Esophagus muscularis mucosa (tissue), 4 donors: ENCODE measurements around the gene STX17. TPM values are rescaled to one million over a fixed set of nuclear protein-coding genes. Genes with fewer than 3 reads are reported as not detected.

ENCODE experiments used
- DNase-seq: peaks from one replicate; pipeline ENCODE4 v3.0.0-alpha.2; 2017; ENCODE audit errors: extremely low spot score
- H3K27ac ChIP-seq, 4 donors: fragments of 200-600 bp; sonication (generic); replicated peaks in 1 of 4; 1 replicate in 3 of 4; 2 replicates in 1 of 4; pipeline ENCODE4 v1.5.1; 2016 to 2019; ENCODE audit warnings: mild to moderate bottlenecking in 1 of 4
- H3K27me3 ChIP-seq, 4 donors: fragments of 200-600 bp; sonication (generic); one replicate each; pipeline versions ENCODE4 v1.5.1 to v1.6.0; 2016 to 2019
- H3K36me3 ChIP-seq, 4 donors: fragments of 200-600 bp; sonication (generic); one replicate each; pipeline ENCODE4 v1.5.1; 2016 to 2019
- H3K4me1 ChIP-seq, 4 donors: fragments of 200-600 bp; sonication (generic); one replicate each; pipeline ENCODE4 v1.5.1; 2016 to 2019
- H3K4me3 ChIP-seq, 4 donors: fragments of 200-600 bp; sonication (generic); 1 replicate in 2 of 4; 2 replicates in 2 of 4; pipeline ENCODE4 v1.5.1; 2016 to 2019; ENCODE audit warnings: mild to moderate bottlenecking in 4 of 4, moderate library complexity in 1 of 4
- H3K9me3 ChIP-seq, 4 donors: fragments of 200-600 bp; sonication (generic); 1 replicate in 3 of 4; 2 replicates in 1 of 4; pipeline ENCODE4 v1.5.1; 2016 to 2019
- CTCF ChIP-seq, 3 experiments: fragments of 200-600 bp in 2 of 3; fragments of 450-650 bp in 1 of 3; sonication (generic) in 2 of 3; IDR thresholded peaks; one replicate each; pipeline ENCODE4 v1.5.1; 2017 to 2019; ENCODE audit warnings: antibody characterized with exemption in 3 of 3, mild to moderate bottlenecking in 2 of 3, moderate library complexity in 1 of 3
- EP300 ChIP-seq: sonication (generic); formaldehyde crosslinking; IDR thresholded peaks from one replicate; pipeline ENCODE4 v1.6.1; 2017; ENCODE audit warnings: antibody characterized with exemption
- POLR2A ChIP-seq: fragments of 450-650 bp; IDR thresholded peaks from one replicate; pipeline ENCODE4 v1.6.1; 2017; ENCODE audit warnings: antibody characterized with exemption, moderate library complexity, mild to moderate bottlenecking, low read depth
- POLR2AphosphoS5 ChIP-seq, 2 donors: sonication (generic); formaldehyde crosslinking; IDR thresholded peaks; one replicate each; pipeline ENCODE4 v1.6.1; 2017; ENCODE audit warnings: antibody characterized with exemption in 2 of 2
- WGBS: methylation state at CpG from one replicate; pipeline ENCODE4 v1.1.5; 2018; 5-methylcytosine and 5-hydroxymethylcytosine counted together
- intact Hi-C: fragments of 100-400 bp; cut with DNase I; formaldehyde crosslinking; loops from one replicate; pipeline ENCODE4 v1.15.1; 2023
- total RNA-seq, 4 donors: library from RNA; depleted of rRNA; stranded (reverse); fragments of >200 nt; gene quantifications; one replicate each; pipeline versions ENCODE4 v1.1.0 to v1.2.1, GENCODE V29; 2016

Gene STX17
- total RNA-seq, 4 donors from 2014 or later: 29.3 to 46.7 (median 38.4) TPM

- Histone ChIP-seq H3K9me3 (no peaks in the 10 kb centered on the region), H3K4me3 (no peak overlapping the region), H3K4me1 (peaks cover 6 to 22% (median 18%) of the 10 kb centered on the region in 4 donors), H3K27me3 (no peaks in the 10 kb centered on the region), H3K27ac (no peak overlapping the region), H3K36me3 (peaks cover 0 to 29% (median 23%) of the 10 kb centered on the region in 4 donors)
- DNase-seq: no peak
- 96% methylated on average over 7 of the region's 7 CpGs for WGBS
- TF ChIP-seq EP300 (no peak), CTCF (IDR thresholded peaks at IDR 0.05) (no peak), POLR2A (no peak), POLR2AphosphoS5 (IDR thresholded peaks at IDR 0.05) (no peak)
- intact Hi-C loops: no loop called here
Measured at GRCh38 chr9:99911600-99911999, 5.1 kb downstream of the STX17 start.

GRCh38 chr9:99916650-99917049 is 10.2 kb downstream of the STX17 start:
- TF ChIP-seq POLR2A (no peak), EP300 (no peak), POLR2AphosphoS5 (IDR thresholded peaks at IDR 0.05) (no peak), CTCF (IDR thresholded peaks at IDR 0.05) (no peak)
- H3K27ac ChIP-seq: no peak overlapping the region
- DNase-seq: no peak
- H3K27me3 ChIP-seq: no peaks in the 10 kb centered on the region
- 92% methylated on average over 1 of the region's 1 CpG for WGBS
- peaks cover 0 to 60% (median 42%) of the 10 kb centered on the region in 4 donors for H3K36me3 ChIP-seq
- intact Hi-C loops: no loop called here
- H3K4me3 ChIP-seq: no peak overlapping the region
- no peaks in the 10 kb centered on the region for H3K4me1 ChIP-seq
- H3K9me3 ChIP-seq: no peaks in the 10 kb centered on the region

- WGBS: 97% methylated on average over 3 of the region's 3 CpGs
- no peak overlapping the region for H3K27ac ChIP-seq
- no peaks in the 10 kb centered on the region for H3K4me1 ChIP-seq
- intact Hi-C loops: no loop called here
- H3K36me3 ChIP-seq: peaks cover 0 to 71% (median 51%) of the 10 kb centered on the region in 4 donors
- no peak for DNase-seq
- no peaks in the 10 kb centered on the region for H3K27me3 ChIP-seq
- no peak overlapping the region for H3K4me3 ChIP-seq
- no peak for TF ChIP-seq CTCF (IDR thresholded peaks at IDR 0.05)
- TF ChIP-seq EP300: no peak
- H3K9me3 ChIP-seq: no peaks in the 10 kb centered on the region
Measured at GRCh38 chr9:99918134-99918533, 11.7 kb downstream of the STX17 start.

GRCh38 chr9:99919930-99920329 is 13.5 kb downstream of the STX17 start:
- intact Hi-C loops: no loop called here
- TF ChIP-seq POLR2AphosphoS5 (IDR thresholded peaks at IDR 0.05) (no peak), EP300 (no peak), POLR2A (no peak), CTCF (IDR thresholded peaks at IDR 0.05) (no peak)
- Histone ChIP-seq H3K27ac (no peak overlapping the region), H3K27me3 (no peaks in the 10 kb centered on the region), H3K36me3 (peaks cover 0 to 80% (median 59%) of the 10 kb centered on the region in 4 donors), H3K9me3 (no peaks in the 10 kb centered on the region), H3K4me3 (no peak overlapping the region), H3K4me1 (no peaks in the 10 kb centered on the region)
- no peak for DNase-seq
- WGBS: 78% methylated on average over 2 of the region's 2 CpGs
